NCI-H146 (cell line): ENCODE results near the gene ACOT8.

Experiments
- DNase-seq: peaks from one replicate; lab custom pipeline; 2025; lab: John Stamatoyannopoulos, UW

ACOT8 gene

GRCh38 chr20:45792317-45793118, 64.7 kb downstream of the ACOT8 start:
- peak; percentile 46 for DNase-seq
